ENCODE results near the gene MDP1.

GRCh38 chr14:24240110-24240918, 24.4 kb upstream of the MDP1 start:
- TF ChIP-seq EZH2 (IDR thresholded peaks at IDR 0.05; ENCODE audit: borderline replicate concordance, low read length), result no peak
- no peak for TF ChIP-seq CTCF (conservative IDR thresholded peaks at IDR 0.05 in 1 of 2, IDR thresholded peaks at IDR 0.05 in 1 of 2; ENCODE audit: extremely low read depth in 1 of 2, insufficient read depth in 1 of 2, low read depth in 1 of 2, low read length in 2 of 2)
